Spleen (tissue), 7 donors: ENCODE measurements around the gene PTHLH.

Experiments used
- CTCF ChIP-seq, 11 experiments: fragments of 200-600 bp in 7 of 11; fragments of 450-650 bp in 4 of 11; sonication (generic) in 4 of 11; IDR thresholded peaks in 8 of 11; conservative IDR thresholded peaks in 3 of 11; 1 replicate in 7 of 11; 2 replicates in 4 of 11; pipeline versions ENCODE4 v1.4.0 to v1.8.0; 2016 to 2021; ENCODE audit warnings: antibody characterized with exemption in 11 of 11, inconsistent platforms in 4 of 11, mild to moderate bottlenecking in 1 of 11
- POLR2A ChIP-seq, 3 donors: fragments of 450-650 bp; IDR thresholded peaks; one replicate each; pipeline ENCODE4 v1.5.1; 2017; ENCODE audit warnings: antibody characterized with exemption in 3 of 3, mild to moderate bottlenecking in 1 of 3
- donor health status: DM: no; HTN: no; CAD: no; lungs with moderate emphysema.
- donor health status: DM: no; HTN: no; CAD: no.
- donor health status: DM: no; HTN: no; CAD: no.

GRCh38 chr12:27999970-28000369 is 27.4 kb upstream of the PTHLH start:
- TF ChIP-seq POLR2A (IDR thresholded peaks at IDR 0.05) (no peak), CTCF (IDR thresholded peaks at IDR 0.05 in 8 of 11, conservative IDR thresholded peaks at IDR 0.05 in 3 of 11) (no peak)
